Osteocyte (in vitro differentiated cells): ENCODE data around the gene MYL5. TPM values are rescaled to one million over a fixed set of nuclear protein-coding genes. Genes with fewer than 3 reads are reported as not detected.
A peak's percentile ranks its signal among the peaks of the same experiment; 100 is the strongest.
"Not testable (repeated sequence)": the region's sequence is repeated elsewhere in the genome, so short reads cannot be mapped to it uniquely, and the experiment has no call there.

Experiments used
- DNase-seq: peaks from one replicate; pipeline ENCODE4 v3.0.0; 2021; ENCODE audit warnings: mixed read lengths; ENCODE audit not compliant: unreplicated experiment; ENCODE audit errors: extremely low spot score
- H3K27ac Mint-ChIP-seq: one replicate; pipeline ENCODE4 v1.8.0; 2021; ENCODE audit warnings: mild to moderate bottlenecking, mixed read lengths; ENCODE audit not compliant: unreplicated experiment
- H3K27me3 Mint-ChIP-seq: one replicate; pipeline ENCODE4 v1.8.0; 2021; ENCODE audit warnings: mixed read lengths; ENCODE audit not compliant: unreplicated experiment
- H3K36me3 Mint-ChIP-seq: one replicate; pipeline ENCODE4 v1.8.0; 2021; ENCODE audit warnings: mixed read lengths; ENCODE audit not compliant: unreplicated experiment
- H3K4me1 Mint-ChIP-seq: one replicate; pipeline ENCODE4 v1.8.0; 2021; ENCODE audit warnings: mixed read lengths; ENCODE audit not compliant: unreplicated experiment
- H3K4me3 Mint-ChIP-seq: one replicate; pipeline ENCODE4 v1.8.0; 2021; ENCODE audit warnings: mild to moderate bottlenecking, moderate library complexity, mixed read lengths; ENCODE audit not compliant: unreplicated experiment
- H3K9me3 Mint-ChIP-seq: one replicate; pipeline ENCODE4 v1.8.0; 2021; ENCODE audit warnings: mixed read lengths; ENCODE audit not compliant: unreplicated experiment
- total RNA-seq: library from RNA; stranded (reverse); gene quantifications from 2 replicates; pipeline ENCODE4 v1.2.1, GENCODE V29; 2021
- TF ChIP-seq, protein P1 (sequence below): fragments of 200-600 bp; sonication (generic); IDR thresholded peaks from 2 replicates; pipeline ENCODE4 v1.5.0; 2021; ENCODE audit warnings: antibody characterized with exemption, mild to moderate bottlenecking, moderate library complexity

The MYL5 gene
- total RNA-seq, 1 donor from 2014 or later = 32.2 TPM

GRCh38 chr4:726838-727237 is 52.5 kb downstream of the MYL5 start:
- Mint-ChIP-seq H3K9me3 (no peaks in the 10 kb centered on the region), H3K4me3 (no peak overlapping the region)
- TF ChIP-seq, protein P1, sequence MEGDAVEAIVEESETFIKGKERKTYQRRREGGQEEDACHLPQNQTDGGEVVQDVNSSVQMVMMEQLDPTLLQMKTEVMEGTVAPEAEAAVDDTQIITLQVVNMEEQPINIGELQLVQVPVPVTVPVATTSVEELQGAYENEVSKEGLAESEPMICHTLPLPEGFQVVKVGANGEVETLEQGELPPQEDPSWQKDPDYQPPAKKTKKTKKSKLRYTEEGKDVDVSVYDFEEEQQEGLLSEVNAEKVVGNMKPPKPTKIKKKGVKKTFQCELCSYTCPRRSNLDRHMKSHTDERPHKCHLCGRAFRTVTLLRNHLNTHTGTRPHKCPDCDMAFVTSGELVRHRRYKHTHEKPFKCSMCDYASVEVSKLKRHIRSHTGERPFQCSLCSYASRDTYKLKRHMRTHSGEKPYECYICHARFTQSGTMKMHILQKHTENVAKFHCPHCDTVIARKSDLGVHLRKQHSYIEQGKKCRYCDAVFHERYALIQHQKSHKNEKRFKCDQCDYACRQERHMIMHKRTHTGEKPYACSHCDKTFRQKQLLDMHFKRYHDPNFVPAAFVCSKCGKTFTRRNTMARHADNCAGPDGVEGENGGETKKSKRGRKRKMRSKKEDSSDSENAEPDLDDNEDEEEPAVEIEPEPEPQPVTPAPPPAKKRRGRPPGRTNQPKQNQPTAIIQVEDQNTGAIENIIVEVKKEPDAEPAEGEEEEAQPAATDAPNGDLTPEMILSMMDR = no peak

GRCh38 chr4:727576-727975 is 53.2 kb downstream of the MYL5 start:
- Mint-ChIP-seq H3K27me3 (no peaks in the 10 kb centered on the region), H3K9me3 (no peaks in the 10 kb centered on the region), H3K27ac (peak overlapping the region; percentile 70), H3K4me1 (peaks cover 16% of the 10 kb centered on the region), H3K36me3 (peaks cover 12% of the 10 kb centered on the region), H3K4me3 (no peak overlapping the region)
- DNase-seq = no peak
- TF ChIP-seq, protein P1 = no peak

More at GRCh38 chr4:726838-727237, 52.5 kb downstream of the MYL5 start:
- peaks cover 20% of the 10 kb centered on the region for H3K4me1 Mint-ChIP-seq
- no peak for DNase-seq
- no peaks in the 10 kb centered on the region for H3K27me3 Mint-ChIP-seq
- no peak overlapping the region for H3K27ac Mint-ChIP-seq
- H3K36me3 Mint-ChIP-seq = peaks cover 16% of the 10 kb centered on the region

DNA sequence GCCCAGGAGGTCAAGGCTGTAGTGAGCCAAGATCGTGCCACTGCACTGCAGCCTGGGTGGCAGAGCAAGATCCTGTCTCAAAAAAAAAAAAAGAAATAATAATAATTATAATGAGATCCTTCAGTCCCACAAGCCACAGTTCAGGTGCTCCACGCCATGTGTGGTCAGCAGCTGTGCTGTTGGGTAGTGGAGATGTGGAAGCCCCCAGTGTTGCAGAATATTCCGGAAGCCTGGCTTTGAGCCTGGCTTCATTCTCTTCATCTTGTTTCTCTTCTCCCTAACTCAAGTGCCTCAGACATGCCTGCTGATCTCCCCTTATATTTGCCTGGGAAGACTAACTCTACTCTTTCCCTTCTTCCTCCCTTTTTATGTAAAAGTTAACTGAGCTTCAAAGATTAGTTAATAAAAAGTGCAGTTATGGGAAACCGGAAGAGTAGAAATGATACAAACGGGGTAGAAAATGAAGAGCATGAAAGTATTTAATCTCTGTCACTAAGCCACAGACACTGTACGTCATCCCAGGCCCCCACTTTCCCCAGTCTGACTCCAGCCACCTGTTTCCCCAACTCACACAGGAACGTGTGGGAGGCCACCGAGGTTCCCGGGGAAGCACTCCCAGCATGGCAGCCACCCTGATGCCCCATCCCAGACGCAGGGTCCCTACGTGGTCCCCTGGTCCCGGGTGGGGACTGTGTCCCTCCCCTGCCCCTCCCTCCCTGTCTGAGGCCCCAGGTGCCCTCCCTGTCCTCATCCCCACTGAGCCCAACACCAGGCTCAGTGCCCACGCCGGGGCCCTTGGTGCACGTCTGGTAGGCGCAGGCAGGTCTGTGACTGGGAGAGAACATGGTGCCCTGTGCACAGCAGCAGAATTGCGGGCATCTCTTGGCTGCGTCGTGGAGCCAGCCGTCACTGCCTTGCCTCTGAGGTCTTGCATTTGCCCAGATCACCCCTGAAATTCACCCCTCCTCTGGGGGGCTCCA is 55.3 kb downstream of the MYL5 start:
- TF ChIP-seq, protein P1 = no peak
- no peak overlapping the region for H3K4me3 Mint-ChIP-seq
- no peak for DNase-seq
- no peaks in the 10 kb centered on the region for H3K27me3 Mint-ChIP-seq
- peak overlapping the region; percentile 25 for H3K27ac Mint-ChIP-seq
- H3K4me1 Mint-ChIP-seq = peaks cover 16% of the 10 kb centered on the region
- H3K9me3 Mint-ChIP-seq = no peaks in the 10 kb centered on the region
- peaks cover 22% of the 10 kb centered on the region for H3K36me3 Mint-ChIP-seq

DNA sequence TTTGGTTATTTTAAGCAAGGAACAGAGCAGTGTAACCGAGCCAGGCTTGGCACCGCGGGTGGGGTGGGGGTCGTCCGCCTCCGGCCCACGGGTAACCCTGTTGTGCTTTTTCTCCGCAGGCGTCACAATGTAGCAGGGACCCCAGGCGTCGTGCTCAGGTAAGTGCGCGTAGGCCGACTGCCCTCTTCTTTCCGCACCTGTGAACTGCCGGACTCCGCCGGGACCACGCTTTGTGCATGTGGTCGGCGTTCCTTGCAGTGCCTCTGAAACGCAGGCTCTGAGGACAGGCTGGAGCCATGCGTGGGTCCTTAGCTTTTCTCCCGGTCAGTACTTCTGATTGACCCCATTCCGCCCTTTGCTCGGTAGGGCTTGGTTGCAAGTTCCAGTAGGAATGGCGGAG is 56.2 kb downstream of the MYL5 start:
- TF ChIP-seq, protein P1 = no peak
- Mint-ChIP-seq H3K36me3 (peaks cover 30% of the 10 kb centered on the region), H3K4me3 (no peak overlapping the region), H3K4me1 (peaks cover 16% of the 10 kb centered on the region), H3K27me3 (no peaks in the 10 kb centered on the region), H3K27ac (no peak overlapping the region), H3K9me3 (no peaks in the 10 kb centered on the region)
- DNase-seq = no peak

GRCh38 chr4:730946-731904 is 56.9 kb downstream of the MYL5 start:
- not testable (repeated sequence) for H3K27me3 Mint-ChIP-seq, DNase-seq, H3K9me3 Mint-ChIP-seq, H3K4me3 Mint-ChIP-seq, H3K27ac Mint-ChIP-seq
- Mint-ChIP-seq H3K4me1 (peaks cover 16% of the 10 kb centered on the region), H3K36me3 (peaks cover 33% of the 10 kb centered on the region)

Other genes starting within 250 kb of the MYL5 start
- 23.7 and 26.3 TPM in 2 replicates for gene ZNF721, start 175.4 kb upstream of the MYL5 start, total RNA-seq
- 66.6 and 68.0 TPM in 2 replicates for gene PIGG, start 175.3 kb upstream of the MYL5 start, total RNA-seq
- gene TMEM271, start 98.2 kb upstream of the MYL5 start, total RNA-seq = not detected in 2 replicates
- 1.6 TPM in 2 replicates for gene PDE6B, start 49.0 kb upstream of the MYL5 start, total RNA-seq
- 261 and 271 TPM in 2 replicates for gene ATP5ME, start 266 bp upstream of the MYL5 start, total RNA-seq
- gene SLC49A3, start 14.6 kb downstream of the MYL5 start, total RNA-seq = 0.31 and 0.67 TPM in 2 replicates
- 69.8 and 70.0 TPM in 2 replicates for gene PCGF3, start 31.3 kb downstream of the MYL5 start, total RNA-seq
- gene CPLX1, start 151.6 kb downstream of the MYL5 start, total RNA-seq = not detected in 2 replicates